HG02852 (cell line): ENCODE results near the gene TSPEAR.

Experiments
- ATAC-seq: cut with Tn5 transposase; IDR thresholded peaks from one replicate; pipeline ENCODE4 v1.9.1; 2021; ENCODE audit warnings: mild to moderate bottlenecking, moderate library complexity; ENCODE audit not compliant: unreplicated experiment

TSPEAR gene

DNA sequence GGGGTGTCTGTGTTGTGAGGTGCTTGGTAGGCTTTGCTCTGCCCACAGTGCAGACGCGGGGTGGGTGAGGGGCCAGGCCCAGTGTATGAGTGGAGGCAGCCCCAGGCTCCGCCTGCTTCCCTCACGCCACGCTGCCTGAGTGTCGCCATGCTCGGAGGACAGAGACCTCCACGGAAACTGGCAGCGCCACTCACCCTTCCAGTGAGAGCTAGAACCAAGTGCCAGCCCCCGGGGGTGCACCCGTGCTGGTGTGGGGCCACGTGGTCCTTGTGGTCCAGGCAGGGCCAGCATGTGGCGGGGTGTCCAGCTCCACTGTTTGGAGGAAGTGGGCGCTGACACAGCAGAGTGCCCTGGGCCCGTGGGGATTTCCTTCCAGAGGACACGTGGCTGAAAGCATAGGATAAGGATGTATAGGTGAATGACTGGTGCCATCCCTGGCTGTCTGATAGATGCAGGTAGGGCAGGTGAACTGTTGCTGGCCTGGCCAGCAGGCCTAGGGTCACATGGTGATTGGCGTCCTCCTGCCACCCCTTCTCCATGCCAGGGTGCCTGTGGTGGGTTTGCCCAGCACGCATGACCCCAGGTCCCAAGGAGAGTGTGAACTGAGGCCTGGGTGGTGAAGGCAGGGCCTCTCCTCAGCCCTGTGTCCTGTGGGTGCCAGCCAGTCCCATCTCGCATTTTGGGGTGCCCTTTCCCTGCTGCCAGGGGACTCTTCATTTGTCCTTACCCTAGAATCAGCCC is 252.2 kb downstream of the TSPEAR start:
- no peak for ATAC-seq

DNA sequence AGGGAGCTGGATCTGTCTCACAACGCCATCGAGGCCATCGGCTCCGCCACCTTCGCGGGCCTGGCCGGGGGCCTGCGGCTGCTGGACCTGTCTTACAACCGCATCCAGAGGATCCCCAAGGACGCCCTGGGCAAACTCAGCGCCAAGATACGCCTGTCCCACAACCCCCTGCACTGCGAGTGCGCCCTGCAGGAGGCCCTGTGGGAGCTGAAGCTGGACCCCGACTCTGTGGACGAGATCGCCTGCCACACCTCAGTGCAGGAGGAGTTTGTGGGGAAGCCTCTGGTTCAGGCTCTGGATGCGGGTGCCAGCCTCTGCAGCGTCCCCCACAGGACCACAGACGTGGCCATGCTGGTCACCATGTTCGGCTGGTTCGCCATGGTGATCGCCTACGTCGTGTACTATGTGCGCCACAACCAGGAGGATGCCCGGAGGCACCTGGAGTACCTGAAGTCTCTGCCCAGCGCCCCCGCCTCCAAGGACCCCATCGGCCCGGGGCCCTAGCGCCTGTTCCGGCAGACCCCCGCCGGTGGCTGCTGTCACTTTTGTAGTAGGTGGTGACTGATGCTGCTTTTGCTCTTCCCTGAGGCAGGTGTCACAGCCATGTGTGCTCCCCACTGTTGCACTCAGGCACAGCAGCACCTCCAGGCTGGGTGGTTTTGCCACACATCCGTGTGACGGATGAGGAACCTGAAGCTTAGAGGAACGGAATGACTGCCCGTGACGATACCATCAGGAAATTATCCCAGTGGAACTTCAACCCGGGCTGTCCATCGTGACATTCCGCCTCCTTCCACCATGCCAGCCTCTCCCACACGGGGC is 254.2 kb downstream of the TSPEAR start:
- ATAC-seq, result no peak

DNA sequence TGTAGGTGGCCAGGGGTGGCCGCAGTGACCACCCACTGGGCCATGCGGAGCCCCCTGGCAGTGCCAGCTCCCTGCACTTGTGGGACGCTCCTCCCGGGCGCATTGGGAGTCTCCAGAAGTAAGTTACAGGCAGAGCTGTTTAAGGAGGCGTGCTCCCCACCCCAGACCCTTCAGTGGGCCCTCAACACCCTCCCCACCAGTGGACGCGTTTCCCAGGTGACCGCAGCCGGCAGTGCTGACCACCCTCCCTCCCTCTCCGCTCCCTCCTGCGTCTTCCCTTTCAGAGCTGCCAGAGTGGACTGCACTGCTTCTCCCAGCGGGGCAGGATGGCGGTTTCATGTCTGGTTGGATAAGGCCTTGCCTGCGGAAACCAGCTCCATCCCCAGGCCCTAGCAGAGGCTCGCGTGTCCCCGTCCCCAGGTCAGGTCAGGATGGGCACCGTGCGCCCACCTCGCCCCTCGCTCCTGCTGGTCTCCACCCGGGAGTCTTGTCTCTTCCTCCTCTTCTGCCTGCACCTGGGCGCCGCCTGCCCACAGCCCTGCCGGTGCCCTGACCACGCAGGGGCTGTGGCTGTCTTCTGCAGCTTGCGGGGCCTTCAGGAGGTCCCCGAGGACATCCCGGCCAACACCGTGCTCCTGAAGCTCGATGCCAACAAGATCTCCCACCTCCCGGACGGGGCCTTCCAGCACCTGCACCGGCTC is 255.0 kb downstream of the TSPEAR start:
- no peak for ATAC-seq

DNA sequence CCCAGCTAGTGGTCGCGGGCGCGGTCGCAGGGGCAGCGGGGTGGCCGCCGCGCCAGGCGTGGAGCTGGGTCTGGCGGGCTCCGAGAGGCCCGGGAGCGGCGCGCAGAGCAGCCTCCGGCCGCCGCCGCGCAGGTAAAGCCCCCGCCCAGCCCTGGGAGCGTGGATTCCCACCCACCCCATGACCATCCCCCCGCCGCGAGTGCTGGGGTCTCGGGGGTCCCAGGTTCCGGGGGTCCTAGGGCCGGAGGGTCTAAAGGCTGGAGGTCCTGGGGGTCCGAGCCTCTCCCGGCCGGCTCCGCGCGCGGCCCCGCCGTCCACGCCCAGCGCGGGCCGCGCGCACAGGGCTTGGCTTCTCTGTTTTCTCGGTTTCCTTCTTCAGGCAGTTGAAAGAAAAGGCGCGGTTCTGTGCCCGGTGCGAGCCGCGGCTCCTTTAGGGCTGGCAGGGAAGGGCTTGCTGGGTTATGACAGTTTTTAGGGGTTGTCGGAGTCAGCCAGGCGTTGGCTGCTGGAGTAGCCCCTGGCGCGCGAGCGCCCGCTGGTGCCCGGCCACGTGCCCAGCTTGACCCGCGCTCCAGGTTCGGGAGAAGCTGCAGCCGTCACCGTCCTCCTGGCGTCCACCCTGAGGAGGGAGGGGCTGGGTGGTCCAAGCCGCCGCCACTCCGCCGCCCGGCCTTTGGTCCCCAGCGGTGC is 255.7 kb downstream of the TSPEAR start:
- no peak for ATAC-seq

DNA sequence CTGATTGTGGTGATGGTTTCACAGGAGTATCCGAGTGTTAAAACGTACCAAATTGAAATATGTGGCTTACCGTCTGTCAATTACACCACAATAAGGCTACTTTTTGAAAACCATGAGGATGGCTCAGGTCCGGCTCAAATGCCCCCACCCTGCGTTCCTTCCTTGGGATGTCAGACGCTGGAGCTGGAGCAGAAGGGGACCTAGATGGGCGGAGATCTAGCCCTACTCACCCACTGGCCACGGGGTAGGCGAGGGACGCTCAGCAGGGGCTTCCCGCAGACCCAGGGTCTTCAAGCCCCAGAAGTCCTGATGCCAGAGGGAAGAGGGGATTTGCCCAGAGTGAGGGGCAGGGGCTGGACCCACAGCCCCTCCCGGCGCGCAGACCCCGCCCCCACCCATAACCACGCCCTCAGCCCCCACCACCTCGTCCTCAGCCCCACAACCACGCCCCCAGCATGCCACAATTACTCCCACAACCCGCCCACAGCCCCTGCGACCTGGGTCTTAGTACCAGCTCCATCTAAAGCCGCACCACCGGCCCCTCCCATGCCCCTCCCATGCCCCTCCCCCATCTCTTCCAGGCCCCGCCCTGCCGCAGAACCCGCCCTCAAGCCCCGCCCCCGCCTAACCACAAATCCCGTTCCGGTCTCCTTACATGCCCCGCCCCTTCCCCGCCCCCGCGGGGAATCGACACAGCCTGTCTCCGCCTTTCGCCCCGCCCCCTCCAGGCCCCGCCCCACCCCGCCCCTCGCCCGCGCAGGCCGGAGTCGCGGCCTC is 256.4 kb downstream of the TSPEAR start, which contains the start of gene LRRC3:
Gene LRRC3 (plus strand): TSS at position 764 of the 777 bp plus-strand sequence. CDS start 1,135 bp downstream, outside the sequence.
- ATAC-seq, result no peak

DNA sequence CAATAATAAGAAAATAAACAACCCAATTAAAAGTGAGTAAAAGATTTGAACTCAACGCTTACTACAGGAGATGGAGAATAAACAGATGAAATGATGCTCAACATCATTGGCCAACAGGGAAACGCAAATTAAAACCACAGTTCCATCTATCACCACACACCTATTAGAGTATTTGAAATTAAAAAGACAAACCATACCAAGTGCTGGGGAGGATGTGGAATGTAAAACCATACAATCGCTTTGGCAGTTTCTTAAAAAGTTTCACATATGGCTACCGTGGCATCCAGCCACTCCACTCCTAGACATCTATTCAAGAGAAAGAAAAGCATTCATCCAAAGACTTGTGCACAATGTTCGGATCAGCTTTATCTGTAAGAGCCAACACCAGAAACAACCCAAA is 257.3 kb downstream of the TSPEAR start:
- no peak for ATAC-seq

DNA sequence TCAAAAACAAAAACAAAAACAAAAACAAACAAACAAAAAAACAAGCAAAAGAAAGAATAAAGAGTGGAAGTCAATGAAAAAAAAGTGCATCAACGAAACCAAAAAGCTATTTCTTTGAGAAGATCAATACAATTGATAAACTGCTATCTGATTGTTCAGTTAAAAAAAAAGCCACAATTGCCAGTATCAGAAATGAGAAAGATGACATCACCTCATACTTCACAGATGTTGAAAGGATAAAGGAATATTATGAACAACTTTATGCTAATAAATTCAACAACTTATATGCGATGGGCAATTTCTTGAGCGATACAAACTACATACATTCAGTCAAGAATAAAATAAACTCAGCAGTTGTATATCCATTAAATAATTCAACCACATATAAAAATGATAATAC is 258.3 kb downstream of the TSPEAR start:
- ATAC-seq, result no peak

DNA sequence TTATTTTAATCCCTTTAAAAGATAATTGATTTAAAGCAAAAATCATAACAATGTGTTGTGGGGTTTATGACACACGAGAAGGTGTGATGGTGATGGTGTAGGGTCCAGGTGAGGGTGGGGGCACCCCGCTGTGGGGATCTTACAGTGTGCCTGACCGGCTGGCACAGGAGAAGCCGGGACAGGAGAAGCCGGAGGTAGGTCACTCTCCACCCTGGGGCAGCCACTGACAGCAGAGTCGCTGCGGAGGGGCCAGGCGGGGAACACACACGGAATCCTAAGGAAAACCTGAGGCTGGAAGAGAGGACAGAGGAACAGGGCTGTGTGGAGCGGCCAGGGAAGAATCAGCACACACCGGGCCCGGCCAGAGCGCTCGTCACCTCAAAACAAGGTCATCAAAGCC is 260.4 kb downstream of the TSPEAR start:
- ATAC-seq, result no peak

DNA sequence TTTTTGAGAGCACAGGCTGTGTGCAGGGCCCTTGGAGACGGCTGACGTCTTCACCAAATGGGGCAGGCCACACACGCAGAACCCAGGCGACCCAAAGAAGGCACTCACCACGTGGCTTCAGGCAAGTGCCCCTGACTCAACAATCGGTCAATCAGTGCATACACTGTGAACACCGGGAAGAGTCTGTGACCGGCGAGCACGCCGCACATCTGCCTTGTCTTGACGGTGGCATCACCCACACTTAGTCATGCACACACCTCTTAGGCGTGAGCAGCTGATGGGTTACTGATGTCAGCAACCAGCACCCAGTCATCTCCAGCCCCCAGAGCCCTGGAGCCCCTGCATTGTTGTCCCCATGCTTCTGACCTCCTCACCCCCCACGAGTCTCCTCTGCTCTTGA is 261.0 kb downstream of the TSPEAR start:
- no peak for ATAC-seq

DNA sequence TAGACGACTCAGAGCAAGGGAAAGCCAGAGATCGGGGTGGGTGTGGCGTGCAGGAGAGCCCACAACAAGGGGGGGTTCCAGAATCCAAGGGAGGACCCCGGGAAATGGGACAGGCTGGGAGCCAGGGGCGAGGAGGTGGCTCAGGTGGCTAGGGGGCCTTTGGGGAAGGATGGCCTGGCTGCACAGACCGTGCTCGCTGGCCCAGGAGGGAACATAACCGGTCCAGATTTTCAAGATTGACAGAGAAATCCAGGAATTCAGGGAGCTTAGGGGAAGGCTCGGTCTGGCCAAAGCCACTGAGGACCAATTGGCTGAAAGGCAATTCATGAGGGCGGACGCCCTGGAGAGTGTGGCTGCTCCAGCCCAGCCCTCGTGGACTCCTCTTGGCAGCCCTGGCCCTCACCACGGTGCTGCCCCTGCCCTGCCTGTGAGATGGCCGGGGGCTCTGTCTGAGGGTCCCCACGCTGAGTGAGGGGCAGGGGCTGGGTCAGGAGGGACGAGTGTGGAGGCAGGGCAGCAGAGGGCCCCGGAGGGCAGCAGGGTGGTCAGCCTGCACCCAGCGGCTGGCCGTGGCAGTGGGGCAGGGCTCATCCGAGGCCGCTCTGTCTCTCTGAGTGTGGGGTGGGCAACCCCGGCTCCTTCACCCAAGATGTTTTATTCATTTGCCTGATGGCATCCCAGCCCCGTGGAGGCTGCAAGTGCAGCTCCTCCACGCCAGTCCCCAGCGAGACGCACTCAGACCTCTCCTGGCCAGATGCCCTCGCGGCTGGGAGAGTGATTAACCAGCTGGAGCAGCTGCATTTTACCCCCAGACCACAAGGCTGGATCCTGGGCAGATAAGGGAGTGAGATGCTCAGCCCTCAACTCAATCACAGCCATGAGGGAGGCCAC is 261.7 kb downstream of the TSPEAR start:
- ATAC-seq, result no peak

DNA sequence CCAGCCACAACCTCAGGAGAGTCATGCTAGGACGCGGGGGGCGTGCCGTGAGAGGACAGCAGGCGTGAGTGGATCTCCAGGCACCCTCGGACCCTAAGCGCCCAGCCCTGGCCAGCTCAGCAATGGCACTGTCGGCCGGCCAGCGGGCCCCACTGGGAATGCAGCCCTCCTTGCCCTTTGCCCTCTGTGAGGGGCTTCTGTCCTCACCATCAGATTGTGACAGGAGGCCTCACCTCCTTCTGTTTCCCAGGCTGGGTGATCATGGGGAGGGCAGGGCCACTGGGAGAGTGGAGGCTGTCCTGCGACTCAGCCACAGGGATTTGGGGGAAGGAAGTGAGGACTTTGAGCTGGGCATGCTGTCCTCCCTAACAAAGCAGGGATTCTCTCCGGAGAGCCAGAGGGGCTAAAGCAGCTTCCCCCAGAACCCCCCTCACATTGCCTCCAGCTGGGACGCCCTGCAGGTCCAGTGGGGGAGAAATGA is 262.7 kb downstream of the TSPEAR start:
- no peak for ATAC-seq
